Pericardium fibroblast (primary cell): ENCODE data around the gene ATP11B. TPM values are rescaled to one million over a fixed set of nuclear protein-coding genes. Genes with fewer than 3 reads are reported as not detected.

Source experiments
- total RNA-seq: library from RNA; depleted of rRNA; stranded (reverse); fragments of >200 nt; gene quantifications from 2 replicates; pipeline ENCODE4 v1.2.3, GENCODE V29; 2015

Gene ATP11B
- 25.5 and 53.6 TPM in 2 replicates for total RNA-seq

GRCh38 chr3:182792901-182793662 lies at the start of gene ATP11B:
Gene ATP11B (plus strand): TSS chr3:182793504. CDS start chr3:182793760, 256 bp downstream.

Other genes starting within 250 kb of the ATP11B start
- gene DCUN1D1, start 187.0 kb downstream of the ATP11B start, total RNA-seq: 13.2 and 14.6 TPM in 2 replicates